HG03442 (cell line): ENCODE measurements around the gene FAM149B1.

Source experiments
- ATAC-seq: cut with Tn5 transposase; IDR thresholded peaks from one replicate; pipeline ENCODE4 v1.9.1; 2021; ENCODE audit warnings: mild to moderate bottlenecking, moderate library complexity; ENCODE audit not compliant: unreplicated experiment

The FAM149B1 gene

GRCh38 chr10:73263693-73264347 lies 95.9 kb downstream of the FAM149B1 start:
- ATAC-seq = no peak

DNA sequence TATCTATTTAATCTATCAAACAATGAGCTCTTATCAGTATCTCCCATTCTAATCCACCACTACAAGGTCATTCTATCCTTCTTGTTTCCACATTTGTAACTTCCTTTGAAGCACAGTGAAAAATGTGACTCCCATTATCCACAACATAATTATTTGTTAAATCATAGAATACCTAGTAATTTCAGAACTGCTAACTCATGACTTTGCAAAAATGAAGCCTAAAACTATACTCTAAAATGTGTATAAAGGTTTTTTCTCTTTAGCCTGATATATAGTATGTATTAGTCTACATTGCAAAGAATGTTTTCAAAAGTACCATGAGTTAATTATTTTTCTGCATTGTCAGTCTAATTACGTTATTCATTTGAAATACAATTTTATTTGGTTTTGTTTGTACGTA lies 96.5 kb downstream of the FAM149B1 start:
- no peak for ATAC-seq

- ATAC-seq = no peak
These were observed 113.2 kb downstream of the FAM149B1 start for GRCh38 chr10:73281097-73281496.

DNA sequence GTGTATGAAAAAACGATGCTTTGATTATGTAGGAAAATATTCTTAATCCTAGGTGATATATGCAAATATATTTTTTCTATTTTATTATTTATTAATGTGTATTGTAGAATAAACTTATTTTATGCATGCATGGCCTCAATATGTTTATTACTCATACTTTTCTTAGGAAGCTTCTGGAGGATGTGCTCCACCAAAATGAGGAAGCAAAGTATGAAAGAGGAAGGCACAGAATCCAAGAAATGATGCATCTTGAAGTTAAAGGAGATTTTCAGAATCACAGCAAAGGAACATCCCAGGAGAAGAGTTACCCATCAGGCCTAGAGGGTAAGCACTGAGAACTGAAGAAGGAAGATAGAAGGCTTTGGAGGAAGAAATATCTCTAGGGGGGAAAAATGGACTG lies 119.5 kb downstream of the FAM149B1 start:
- ATAC-seq = no peak

GRCh38 chr10:73289958-73290357 lies 122.0 kb downstream of the FAM149B1 start:
- ATAC-seq = no peak

- ATAC-seq = no peak
These were observed 125.5 kb downstream of the FAM149B1 start for GRCh38 chr10:73293461-73293860.
